ENCODE results near the gene CBX8. TPM values are rescaled to one million over a fixed set of nuclear protein-coding genes. Genes with fewer than 3 reads are reported as not detected.

Gene CBX8
- total RNA-seq, 1 donor from 2014 or later: 3.5 TPM

GRCh38 chr17:79798299-79799173, 1.7 kb upstream of the CBX8 start:
- no peak for DNase-seq (ENCODE audit: low read depth)
- peak overlapping the region; percentile 50 for H3K4me3 ChIP-seq (ENCODE audit: low read depth, low read length)

GRCh38 chr17:79797492-79798298, 818 bp upstream of the CBX8 start:
- DNase-seq (ENCODE audit: low read depth): no peak
- no peak for TF ChIP-seq CTCF (conservative IDR thresholded peaks at IDR 0.05; ENCODE audit: low read depth, low read length)
- H3K4me3 ChIP-seq (ENCODE audit: low read depth, low read length): peak overlapping the region; percentile 50

More at GRCh38 chr17:79798299-79799173, 1.7 kb upstream of the CBX8 start:
- no peak for TF ChIP-seq CTCF (conservative IDR thresholded peaks at IDR 0.05; ENCODE audit: low read depth, low read length)

- DNase-seq (ENCODE audit: low read depth): no peak
- H3K4me3 ChIP-seq (ENCODE audit: low read depth, low read length): peak overlapping the region; percentile 73
- no peak for TF ChIP-seq CTCF (conservative IDR thresholded peaks at IDR 0.05; ENCODE audit: low read depth, low read length)
Observed at GRCh38 chr17:79796444-79796762, 474 bp downstream of the CBX8 start.

DNA sequence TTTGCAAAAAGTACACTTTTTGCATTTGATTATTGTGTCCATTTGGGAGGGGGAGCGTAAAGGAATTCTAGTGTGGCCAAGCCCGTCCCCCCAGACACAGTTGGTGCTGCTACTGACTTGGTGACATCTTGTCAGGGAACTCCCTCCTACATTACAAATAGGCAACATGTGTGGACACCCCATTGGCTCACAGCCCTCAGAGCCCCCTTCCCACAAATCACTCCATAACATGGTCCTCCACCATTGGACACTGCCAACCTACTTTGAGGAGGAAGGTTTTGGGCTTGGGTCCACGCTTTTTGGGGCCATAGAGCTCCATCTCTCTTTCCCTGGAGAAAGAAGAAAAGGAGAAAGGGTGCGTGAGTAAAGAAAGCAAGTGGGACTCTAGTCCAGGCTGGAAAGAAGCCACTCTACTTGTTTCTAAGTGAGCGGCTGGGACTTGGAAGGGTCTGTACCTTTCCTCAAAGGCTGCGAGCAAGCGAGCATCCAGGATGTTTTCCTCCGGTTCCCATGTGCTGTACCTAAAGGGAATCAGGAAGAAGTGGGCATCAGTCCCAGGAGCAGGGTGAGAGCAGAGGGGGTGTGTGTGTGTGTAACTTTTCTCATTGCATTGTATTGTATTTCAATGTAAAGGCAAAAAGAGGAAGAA, 958 bp downstream of the CBX8 start:
- TF ChIP-seq CTCF (conservative IDR thresholded peaks at IDR 0.05; ENCODE audit: low read depth, low read length): no peak
- DNase-seq (ENCODE audit: low read depth): no peak

GRCh38 chr17:79794659-79795511, 2.0 kb downstream of the CBX8 start:
- TF ChIP-seq CTCF (conservative IDR thresholded peaks at IDR 0.05; ENCODE audit: low read depth, low read length): no peak
- no peak overlapping the region for H3K4me3 ChIP-seq (ENCODE audit: low read depth, low read length)
- DNase-seq (ENCODE audit: low read depth): no peak

More for the DNA sequence above, 958 bp downstream of the CBX8 start:
- H3K4me3 ChIP-seq (ENCODE audit: low read depth, low read length): peak overlapping the region; percentile 73

GRCh38 chr17:79793924-79794304, 3.0 kb downstream of the CBX8 start:
- no peak for DNase-seq (ENCODE audit: low read depth)
- TF ChIP-seq CTCF (conservative IDR thresholded peaks at IDR 0.05; ENCODE audit: low read depth, low read length): no peak
- no peak overlapping the region for H3K4me3 ChIP-seq (ENCODE audit: low read depth, low read length)
